Right kidney (tissue), 1 donor: ENCODE results near the gene RIT1.

Source experiments
- DNase-seq: peaks from one replicate; pipeline ENCODE4 v3.0.0-alpha.2; 2016

The RIT1 gene

DNA sequence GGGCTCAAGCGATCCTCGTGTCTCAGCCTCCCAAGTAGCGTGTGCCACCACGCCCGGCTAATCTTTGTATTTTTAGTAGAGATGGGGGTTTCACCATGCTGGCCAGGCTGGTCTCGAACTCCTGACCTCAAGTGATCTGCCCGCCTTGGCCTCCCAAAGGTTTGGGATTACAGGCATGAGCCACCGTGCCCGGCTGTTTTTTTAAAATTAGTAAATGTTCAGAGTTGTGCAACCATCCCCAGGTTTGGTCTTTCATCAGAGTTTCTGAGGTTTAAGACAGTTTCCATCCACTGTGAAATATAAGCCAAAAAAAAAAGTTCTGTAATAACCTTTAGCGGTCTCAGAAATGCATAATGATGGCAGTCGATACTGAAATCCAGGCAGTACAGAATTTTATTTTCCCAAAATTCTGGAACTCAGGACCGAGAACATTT lies 52.3 kb downstream of the RIT1 start:
- DNase-seq, result no peak

GRCh38 chr1:155856975-155857930 lies 53.9 kb downstream of the RIT1 start, which contains the start of gene GON4L:
TSS of gene GON4L (minus strand) at chr1:155857214. CDS start at chr1:155853780, 3,434 bp downstream.
- DNase-seq, result peak; percentile 80

DNA sequence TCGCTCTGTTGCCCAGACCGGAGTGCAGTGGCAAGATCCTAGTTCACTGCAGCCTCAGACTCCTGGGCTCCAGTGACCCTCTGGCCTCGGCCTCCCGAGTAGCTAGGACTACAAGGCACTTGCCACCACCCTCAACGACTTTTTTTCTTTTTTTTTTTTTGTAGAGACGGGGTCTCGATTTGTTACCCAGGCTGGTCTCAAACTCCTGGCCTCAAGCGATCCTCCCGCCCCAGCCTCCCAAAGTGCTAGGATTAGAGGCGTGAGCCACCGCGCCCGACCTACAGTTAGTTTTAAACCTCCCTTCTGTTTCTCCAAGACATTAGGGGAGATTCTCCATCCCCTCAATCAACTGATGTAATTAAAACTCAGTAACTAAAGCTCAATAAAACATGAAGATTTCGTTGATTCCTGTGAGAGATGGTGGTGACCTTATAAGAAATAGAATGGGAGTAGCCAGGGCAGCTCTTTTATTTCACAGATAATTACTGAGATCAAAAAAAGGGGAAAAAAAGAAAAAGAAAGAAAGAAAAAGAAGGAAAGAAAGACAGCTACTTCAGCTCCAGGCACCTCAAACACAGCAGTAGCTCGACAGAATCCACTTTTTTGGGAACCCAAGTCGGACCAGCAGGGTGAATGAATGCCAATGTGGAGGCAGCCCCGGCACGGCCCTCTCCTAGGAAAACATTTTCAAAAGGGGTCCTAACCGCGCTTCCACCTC lies 54.7 kb downstream of the RIT1 start:
- no peak for DNase-seq

DNA sequence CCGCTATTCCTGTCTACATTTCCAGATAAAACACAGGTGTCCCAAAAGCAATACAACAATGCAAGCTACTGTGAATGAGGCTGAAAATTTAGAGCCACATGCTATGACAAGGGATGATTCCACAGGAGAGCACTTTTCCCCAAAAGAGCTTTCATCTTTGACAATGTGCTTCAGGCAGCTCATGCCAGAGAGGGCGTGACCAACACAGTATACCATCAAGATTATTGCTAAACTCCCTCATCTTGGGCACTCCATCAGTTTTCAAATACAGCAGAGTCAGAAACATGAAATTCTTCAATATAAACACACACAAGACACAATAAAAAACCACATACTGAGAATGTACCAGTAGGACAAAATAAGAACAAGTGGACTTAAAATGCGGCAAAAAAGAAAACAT lies 60.8 kb downstream of the RIT1 start:
- no peak for DNase-seq

DNA sequence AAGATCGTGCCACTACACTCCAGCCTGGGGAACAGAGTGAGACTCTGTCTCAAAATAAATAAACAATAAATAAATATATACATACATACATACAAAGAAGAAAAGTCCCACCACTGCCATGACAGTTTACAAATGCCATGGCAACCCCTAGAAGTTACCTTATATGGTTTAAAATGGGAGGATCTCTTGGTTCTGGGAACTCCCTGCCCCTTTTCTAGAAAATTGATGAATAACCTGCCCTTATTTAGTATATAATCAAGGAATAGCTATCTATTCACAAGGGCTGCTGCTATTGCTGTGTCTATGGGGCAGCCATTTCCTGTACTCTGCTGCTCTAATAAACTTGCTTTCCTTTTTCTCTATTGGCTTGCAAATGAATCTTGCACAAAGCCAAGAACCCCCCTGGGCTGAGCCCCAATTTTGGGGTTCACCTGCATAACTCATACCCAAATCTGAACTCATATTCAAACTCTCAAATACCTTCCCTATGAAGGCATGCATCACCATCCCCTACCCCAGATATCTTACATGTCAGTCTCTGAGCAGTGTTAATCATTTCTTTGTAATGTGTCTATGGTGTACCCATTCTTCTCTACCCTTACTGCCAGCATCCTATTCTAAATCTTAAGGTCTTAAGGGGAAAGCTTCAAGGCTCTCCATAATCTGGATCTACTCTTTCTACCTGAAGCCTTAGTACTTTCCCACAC lies 63.2 kb downstream of the RIT1 start:
- DNase-seq, result no peak
